Myocyte (in vitro differentiated cells): ENCODE measurements around the gene TMEM125. TPM values are rescaled to one million over a fixed set of nuclear protein-coding genes. Genes with fewer than 3 reads are reported as not detected.

Experiments
- total RNA-seq: library from RNA; depleted of rRNA; stranded (reverse); fragments of >200 nt; gene quantifications from 2 replicates; pipeline ENCODE4 v1.2.3, GENCODE V29; 2014

The TMEM125 gene
- total RNA-seq, 1 donor from 2014 or later: not detected

Other genes with a start within 250 kb of the TMEM125 start
- gene EBNA1BP2, start 97.7 kb upstream of the TMEM125 start, total RNA-seq: 67.4 and 74.0 TPM in 2 replicates
- gene CFAP57, start 97.7 kb upstream of the TMEM125 start, total RNA-seq: 0.21 and 0.47 TPM in 2 replicates
- not detected in 2 replicates for gene C1orf210, start 15.6 kb downstream of the TMEM125 start, total RNA-seq
- gene TIE1, start 31.0 kb downstream of the TMEM125 start, total RNA-seq: 0.11 TPM in 1 of 2 replicates, not detected in the other
- gene MPL, start 67.8 kb downstream of the TMEM125 start, total RNA-seq: 0.08 TPM in 1 of 2 replicates, not detected in the other
- 0.68 and 2.0 TPM in 2 replicates for gene CDC20, start 89.0 kb downstream of the TMEM125 start, total RNA-seq
- gene ELOVL1, start 98.0 kb downstream of the TMEM125 start, total RNA-seq: 47.3 and 48.2 TPM in 2 replicates
- 24.8 and 37.0 TPM in 2 replicates for gene MED8, start 119.8 kb downstream of the TMEM125 start, total RNA-seq
- gene SZT2, start 119.9 kb downstream of the TMEM125 start, total RNA-seq: 13.8 and 19.5 TPM in 2 replicates
- 8.7 and 12.4 TPM in 2 replicates for gene HYI, start 183.9 kb downstream of the TMEM125 start, total RNA-seq